ENCODE measurements around the gene RTL10. TPM values are rescaled to one million over a fixed set of nuclear protein-coding genes. Genes with fewer than 3 reads are reported as not detected.

The RTL10 gene
- total RNA-seq, 1 donor from 2014 or later: 15.0 TPM

- intact Hi-C loops (cut with micrococcal nuclease): no loop called here
These were observed 7.4 kb downstream of the RTL10 start for GRCh38 chr22:19847345-19847632.

- intact Hi-C loops (cut with micrococcal nuclease): no loop called here
These were observed 7.9 kb downstream of the RTL10 start for GRCh38 chr22:19846620-19847344.

GRCh38 chr22:19845054-19845722 lies 9.5 kb downstream of the RTL10 start:
- intact Hi-C loops (cut with micrococcal nuclease): no loop called here

GRCh38 chr22:19844377-19845053 lies 10.2 kb downstream of the RTL10 start:
- intact Hi-C loops (cut with micrococcal nuclease): no loop called here

GRCh38 chr22:19843857-19844376 lies 10.8 kb downstream of the RTL10 start:
- intact Hi-C loops (cut with micrococcal nuclease): no loop called here

GRCh38 chr22:19843107-19843856 lies 11.4 kb downstream of the RTL10 start:
- intact Hi-C loops (cut with micrococcal nuclease): no loop called here

GRCh38 chr22:19842393-19843106 lies 12.1 kb downstream of the RTL10 start:
- intact Hi-C loops (cut with micrococcal nuclease): no loop called here

- intact Hi-C loops (cut with micrococcal nuclease): no loop called here
These were observed 12.9 kb downstream of the RTL10 start for GRCh38 chr22:19841641-19842392.

GRCh38 chr22:19840955-19841640 lies 13.6 kb downstream of the RTL10 start:
- intact Hi-C loops (cut with micrococcal nuclease): no loop called here

- intact Hi-C loops (cut with micrococcal nuclease): no loop called here
These were observed 14.6 kb downstream of the RTL10 start for GRCh38 chr22:19840059-19840458.

- intact Hi-C loops (cut with micrococcal nuclease): loop anchor here (10.0 kb wide), 1 partner anchor 77 kb away; no protein-coding TSS in a partner anchor
These were observed 16.8 kb downstream of the RTL10 start for GRCh38 chr22:19837915-19838314.

GRCh38 chr22:19836512-19836911 lies 18.2 kb downstream of the RTL10 start:
- intact Hi-C loops (cut with micrococcal nuclease): loop anchor here (10.0 kb wide), 1 partner anchor 78 kb away; no protein-coding TSS in a partner anchor

- intact Hi-C loops (cut with micrococcal nuclease): loop anchor here (10.0 kb wide), 1 partner anchor 80 kb away; no protein-coding TSS in a partner anchor
These were observed 20.1 kb downstream of the RTL10 start for GRCh38 chr22:19834599-19834998.

- intact Hi-C loops (cut with micrococcal nuclease): loop anchor here (10.0 kb wide), 1 partner anchor 81 kb away; no protein-coding TSS in a partner anchor
These were observed 21.3 kb downstream of the RTL10 start for GRCh38 chr22:19833327-19833726.

GRCh38 chr22:19832476-19833108 lies 22.1 kb downstream of the RTL10 start:
- intact Hi-C loops (cut with micrococcal nuclease): loop anchor here (10.0 kb wide), 1 partner anchor 82 kb away; no protein-coding TSS in a partner anchor

- intact Hi-C loops (cut with micrococcal nuclease): loop anchor here (10.0 kb wide), 1 partner anchor 83 kb away; no protein-coding TSS in a partner anchor
These were observed 22.7 kb downstream of the RTL10 start for GRCh38 chr22:19831979-19832378.

GRCh38 chr22:19831016-19831415 lies 23.7 kb downstream of the RTL10 start:
- intact Hi-C loops (cut with micrococcal nuclease): loop anchor here (10.0 kb wide), 1 partner anchor 84 kb away; no protein-coding TSS in a partner anchor

GRCh38 chr22:19828035-19828401 lies 26.7 kb downstream of the RTL10 start:
- intact Hi-C loops (cut with micrococcal nuclease): no loop called here
